HEK293 (cell line): ENCODE measurements around the gene SPIRE2.
"Not testable (repeated sequence)": the region's sequence is repeated elsewhere in the genome, so short reads cannot be mapped to it uniquely, and the experiment has no call there.

Experiments
- CTCF ChIA-PET: fragments of 350-600 bp; formaldehyde crosslinking; extraction: SDS; loops from one replicate; lab custom pipeline; 2021; ENCODE audit warnings: antibody characterized with exemption; lab: Yijun Ruan, JAX
- POLR2A ChIA-PET: fragments of 300-600 bp; formaldehyde crosslinking; extraction: SDS; loops from one replicate; lab custom pipeline; 2020; ENCODE audit warnings: antibody characterized with exemption, inconsistent platforms; lab: Yijun Ruan, JAX
- H3K27ac ChIP-seq: fragments of 200-500 bp; sonication (Bioruptor generic); 2 replicates; pipeline ENCODE4 v1.5.1; 2014; ENCODE audit warnings: low read depth, low read length, control low read depth, inconsistent platforms; ENCODE audit errors: extremely low read depth
- H3K36me3 ChIP-seq, 2 experiments: fragments of 200-500 bp in 1 of 2; sonication (Bioruptor generic) in 1 of 2; 1 replicate in 1 of 2; 2 replicates in 1 of 2; pipeline ENCODE4 v1.5.1; 2014 to 2017; ENCODE audit warnings: inconsistent platforms in 2 of 2, low read length in 2 of 2; ENCODE audit not compliant: control insufficient read depth in 2 of 2, insufficient read depth in 1 of 2
- H3K4me1 ChIP-seq: fragments of 200-500 bp; sonication (Bioruptor generic); 2 replicates; pipeline ENCODE4 v1.5.1; 2014; ENCODE audit warnings: mild to moderate bottlenecking, low read length, inconsistent platforms; ENCODE audit not compliant: control insufficient read depth, insufficient read depth
- H3K4me3 ChIP-seq: 2 replicates; pipeline ENCODE4 v1.5.1; 2011; ENCODE audit warnings: low read depth, mild to moderate bottlenecking, control low read depth, low read length, moderate library complexity
- H3K9me3 ChIP-seq: fragments of 200-500 bp; sonication (Bioruptor generic); 2 replicates; pipeline ENCODE4 v1.5.1; 2014; ENCODE audit warnings: low read depth, low read length, inconsistent platforms; ENCODE audit not compliant: control insufficient read depth, insufficient read depth
- EGR2 ChIP-seq: fragments of 450-650 bp; formaldehyde crosslinking; IDR thresholded peaks from 2 replicates; pipeline ENCODE4 v1.5.1; 2016; ENCODE audit warnings: low read depth, missing biosample characterization, missing genetic modification characterization
- GLIS2 ChIP-seq: fragments of 450-650 bp; formaldehyde crosslinking; IDR thresholded peaks from 2 replicates; pipeline ENCODE4 v1.5.1; 2016; ENCODE audit warnings: missing biosample characterization, missing genetic modification characterization
- KLF10 ChIP-seq: fragments of 450-650 bp; IDR thresholded peaks from 2 replicates; pipeline ENCODE4 v1.5.1; 2018; ENCODE audit warnings: missing biosample characterization, mild to moderate bottlenecking, missing genetic modification characterization
- ZBTB17 ChIP-seq: fragments of 450-650 bp; formaldehyde crosslinking; IDR thresholded peaks from 2 replicates; pipeline ENCODE4 v1.5.1; 2016; ENCODE audit warnings: missing biosample characterization, missing genetic modification characterization
- ZBTB20 ChIP-seq: fragments of 450-650 bp; formaldehyde crosslinking; IDR thresholded peaks from 2 replicates; pipeline ENCODE4 v1.5.1; 2016; ENCODE audit warnings: missing biosample characterization, missing genetic modification characterization
- ZBTB48 ChIP-seq: fragments of 450-650 bp; formaldehyde crosslinking; IDR thresholded peaks from 2 replicates; pipeline ENCODE4 v1.5.1; 2016; ENCODE audit warnings: missing biosample characterization, missing genetic modification characterization
- ZBTB8A ChIP-seq: fragments of 450-650 bp; formaldehyde crosslinking; IDR thresholded peaks from 2 replicates; pipeline ENCODE4 v1.5.1; 2016; ENCODE audit warnings: missing biosample characterization, missing genetic modification characterization
- ZFHX2 ChIP-seq: fragments of 450-650 bp; formaldehyde crosslinking; conservative IDR thresholded peaks from 2 replicates; pipeline ENCODE4 v1.5.1; 2016; ENCODE audit warnings: missing biosample characterization, missing genetic modification characterization
- ZFP69B ChIP-seq: fragments of 450-650 bp; formaldehyde crosslinking; IDR thresholded peaks from 2 replicates; pipeline ENCODE4 v1.5.1; 2016; ENCODE audit warnings: missing biosample characterization, missing genetic modification characterization
- ZNF155 ChIP-seq: fragments of 450-650 bp; formaldehyde crosslinking; IDR thresholded peaks from 2 replicates; pipeline ENCODE4 v1.5.1; 2016; ENCODE audit warnings: missing biosample characterization, missing genetic modification characterization
- ZNF335 ChIP-seq: fragments of 450-650 bp; formaldehyde crosslinking; conservative IDR thresholded peaks from 2 replicates; pipeline ENCODE4 v1.5.1; 2016; ENCODE audit warnings: missing biosample characterization, missing genetic modification characterization
- ZNF391 ChIP-seq: fragments of 450-650 bp; formaldehyde crosslinking; IDR thresholded peaks from 2 replicates; pipeline ENCODE4 v1.5.1; 2016; ENCODE audit warnings: low read depth, missing biosample characterization, missing genetic modification characterization, borderline replicate concordance
- ZNF416 ChIP-seq: fragments of 450-650 bp; formaldehyde crosslinking; IDR thresholded peaks from 2 replicates; pipeline ENCODE4 v1.5.1; 2016; ENCODE audit warnings: missing biosample characterization, missing genetic modification characterization
- ZNF423 ChIP-seq: fragments of 450-650 bp; formaldehyde crosslinking; IDR thresholded peaks from 2 replicates; pipeline ENCODE4 v1.5.1; 2016; ENCODE audit warnings: missing biosample characterization, missing genetic modification characterization
- ZNF629 ChIP-seq: fragments of 450-650 bp; formaldehyde crosslinking; IDR thresholded peaks from 2 replicates; pipeline ENCODE4 v1.5.1; 2017; ENCODE audit warnings: missing biosample characterization, missing genetic modification characterization
- ZNF677 ChIP-seq: fragments of 450-650 bp; IDR thresholded peaks from 2 replicates; pipeline ENCODE4 v1.5.0; 2018; ENCODE audit warnings: missing biosample characterization, mild to moderate bottlenecking, missing genetic modification characterization, moderate library complexity
- ZNF785 ChIP-seq: fragments of 450-650 bp; formaldehyde crosslinking; IDR thresholded peaks from 2 replicates; pipeline ENCODE4 v1.5.1; 2016; ENCODE audit warnings: missing biosample characterization, missing genetic modification characterization
- TF ChIP-seq, protein P1 (sequence below): fragments of 450-650 bp; formaldehyde crosslinking; IDR thresholded peaks from 2 replicates; pipeline ENCODE4 v1.5.0; 2017; ENCODE audit warnings: missing biosample characterization, missing genetic modification characterization, borderline replicate concordance
- TF ChIP-seq, protein P2 (sequence below): fragments of 450-650 bp; formaldehyde crosslinking; IDR thresholded peaks from 2 replicates; pipeline ENCODE4 v1.5.1; 2016; ENCODE audit warnings: missing biosample characterization, missing genetic modification characterization
- TF ChIP-seq, protein P3 (sequence below): sonication (generic); formaldehyde crosslinking; IDR thresholded peaks from 2 replicates; pipeline ENCODE4 v1.8.1; 2022; ENCODE audit warnings: mild to moderate bottlenecking, moderate library complexity, missing genetic modification reagents
- TF ChIP-seq, protein P4 (sequence below): fragments of 450-650 bp; formaldehyde crosslinking; IDR thresholded peaks from 2 replicates; pipeline ENCODE4 v1.5.1; 2016; ENCODE audit warnings: missing biosample characterization, missing genetic modification characterization, borderline replicate concordance

The SPIRE2 gene

DNA sequence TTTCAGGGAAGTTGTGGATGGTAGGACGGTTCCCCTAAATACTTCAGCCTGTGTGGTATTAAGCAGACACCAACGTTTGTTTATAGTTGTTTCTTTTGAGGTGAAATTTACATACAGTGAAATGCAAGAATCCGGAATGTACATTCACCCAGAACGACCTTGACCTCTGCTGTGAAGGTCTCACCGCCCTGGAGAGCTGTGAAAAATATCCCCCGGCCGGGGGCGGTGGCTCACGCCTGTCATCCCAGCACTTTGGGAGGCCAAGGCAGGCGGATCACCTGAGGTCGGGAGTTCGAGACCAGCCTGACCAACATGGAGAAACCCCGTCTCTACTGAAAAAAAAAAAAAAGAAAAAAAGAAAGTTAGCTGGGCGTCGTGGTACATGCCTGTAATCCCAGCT is 8.2 kb downstream of the SPIRE2 start:
- H3K27ac ChIP-seq = not testable (repeated sequence)
- H3K36me3 ChIP-seq = peaks cover 0 to 21% of the 10 kb centered on the region in 2 experiments; a peak in 2 of 3 replicates
- TF ChIP-seq ZFHX2 (tag by site-specific recombination) (peak; percentile 34; the same call in 1 of the 2 replicates), EGR2 (tag by site-specific recombination) (peak; percentile 38; the same call in 1 of the 2 replicates)
- TF ChIP-seq, all 188 proteins: peak for 2; not testable (repeated sequence) for 186
- H3K9me3 ChIP-seq, H3K4me1 ChIP-seq, H3K4me3 ChIP-seq, POLR2A ChIA-PET, CTCF ChIA-PET: not testable (repeated sequence)

DNA sequence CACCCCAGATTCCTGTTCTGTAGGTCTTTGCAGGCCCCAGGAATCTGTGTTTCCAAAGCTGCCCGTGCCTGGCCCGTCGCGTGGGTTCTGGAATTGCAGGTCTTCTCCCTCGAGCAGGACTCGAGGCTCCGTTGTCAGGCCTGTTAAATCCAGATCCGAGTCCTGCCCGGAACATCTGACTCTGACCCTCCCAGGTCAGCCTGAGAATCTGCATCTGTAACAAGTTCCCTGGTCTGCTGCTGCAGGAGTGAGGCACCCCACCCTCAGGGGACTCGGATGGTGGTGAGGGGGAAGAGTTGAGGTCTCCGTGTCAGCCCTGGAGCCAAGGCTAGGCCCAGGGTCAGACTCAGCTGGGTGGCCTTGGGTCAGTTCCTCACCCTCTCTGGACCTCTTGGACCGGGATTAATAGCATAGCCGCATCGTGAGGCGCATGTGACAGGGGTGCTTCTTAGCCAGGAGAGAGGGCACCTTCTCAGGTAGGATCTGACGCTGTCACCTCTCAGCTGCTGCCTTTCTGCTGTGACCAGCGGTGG is 8.8 kb downstream of the SPIRE2 start:
- CTCF ChIA-PET = no interaction called here

DNA sequence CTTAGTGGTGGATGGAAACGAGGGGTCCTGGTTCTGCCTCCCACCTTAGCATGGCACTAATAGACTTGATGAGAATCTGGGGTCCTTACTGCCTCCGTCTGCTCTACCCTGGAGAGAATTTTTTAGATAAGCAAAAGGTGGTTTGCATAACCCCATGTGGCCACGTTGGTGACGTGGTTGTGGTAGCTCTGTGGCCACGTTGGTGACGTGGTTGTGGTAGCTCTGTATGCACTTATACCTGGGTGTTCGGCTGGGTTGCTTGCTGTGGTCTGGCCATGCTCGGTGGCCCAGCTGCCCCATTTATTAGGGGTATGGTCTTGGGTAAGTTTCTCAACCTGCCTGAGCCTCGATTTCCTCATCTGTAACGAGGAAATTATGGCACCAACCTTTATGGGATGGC is 13.0 kb downstream of the SPIRE2 start:
- ChIA-PET CTCF (interaction anchor here (0.7 to 1.8 kb wide), 2 partner anchors 19 to 177 kb away, joined by 3 to 6 read pairs; no protein-coding TSS in a partner anchor), POLR2A (no interaction called here)
- H3K4me1 ChIP-seq = peaks cover 12% of the 10 kb centered on the region

More for the DNA sequence above, 8.8 kb downstream of the SPIRE2 start:
- H3K27ac ChIP-seq = no peak overlapping the region
- peaks cover 10% of the 10 kb centered on the region; the same call in 1 of the 2 replicates for H3K4me1 ChIP-seq
- peaks cover 0 to 16% of the 10 kb centered on the region in 2 experiments; a peak in 2 of 3 replicates for H3K36me3 ChIP-seq
- H3K4me3 ChIP-seq = no peak overlapping the region
- POLR2A ChIA-PET = interaction anchor here (0.9 kb wide), 1 partner anchor 40 kb away, joined by 3 read pairs; no protein-coding TSS in a partner anchor
- peak; percentile 85 for TF ChIP-seq ZBTB20 (tag by site-specific recombination)
- no peak for TF ChIP-seq ZNF391
- no peaks in the 10 kb centered on the region for H3K9me3 ChIP-seq

DNA sequence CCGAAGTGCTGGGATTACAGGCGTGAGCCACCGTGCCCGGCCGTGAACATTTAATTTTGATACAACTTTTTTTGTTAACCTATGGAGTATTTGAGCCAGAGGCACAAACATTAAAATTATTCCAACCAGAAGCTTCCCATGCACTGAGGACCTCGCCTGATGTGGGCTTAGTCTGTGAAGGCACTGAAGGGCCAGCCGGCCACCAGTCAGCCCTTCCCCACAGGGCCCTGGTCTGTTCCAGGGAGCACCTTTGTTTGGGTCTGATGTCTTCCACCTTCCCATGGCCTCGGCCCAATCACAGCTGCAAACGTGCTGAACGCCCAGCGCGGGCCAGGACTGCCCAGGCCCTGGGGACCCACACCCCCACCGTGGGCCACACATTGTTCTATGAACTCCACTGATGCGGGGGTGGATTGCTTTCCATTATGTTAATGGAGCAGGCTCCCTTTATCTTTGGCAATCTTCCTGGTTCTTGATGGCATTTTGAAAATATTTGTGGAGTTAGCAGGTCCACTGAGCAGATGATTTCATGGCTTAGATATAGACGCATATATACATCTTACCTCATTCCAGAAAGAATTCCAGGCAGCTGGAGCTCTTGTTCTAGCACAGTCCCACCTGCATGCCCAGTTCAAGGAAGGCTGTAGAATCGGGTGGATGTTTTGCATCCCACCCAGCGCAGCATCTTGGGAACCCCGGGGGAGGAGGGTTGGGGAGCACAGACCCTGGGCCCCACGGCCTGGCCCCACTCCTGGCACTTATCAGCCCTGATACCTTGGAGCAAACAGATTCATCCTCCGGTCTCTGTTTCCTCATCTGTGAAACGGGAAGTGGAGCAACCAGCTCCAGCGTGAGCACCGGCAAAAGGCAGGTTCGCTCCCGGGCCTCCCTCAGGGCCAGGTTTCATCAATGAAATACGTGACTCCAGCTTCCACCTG is 14.5 kb downstream of the SPIRE2 start:
- peaks cover 16% of the 10 kb centered on the region for H3K4me1 ChIP-seq
- POLR2A ChIA-PET = interaction anchor here (0.5 to 1.7 kb wide), 8 partner anchors 10 to 137 kb away, joined by 3 to 6 read pairs (median 4); partner anchors contain the start of genes FANCA, SPIRE2, TCF25 and TUBB3
- no peaks in the 10 kb centered on the region; a peak in 1 of 3 replicates for H3K36me3 ChIP-seq
- H3K9me3 ChIP-seq = no peaks in the 10 kb centered on the region
- H3K27ac ChIP-seq = no peak overlapping the region
- CTCF ChIA-PET = interaction anchor here (0.6 to 1.9 kb wide), 3 partner anchors 18 to 49 kb away, joined by 3 to 8 read pairs (median 3); no protein-coding TSS in a partner anchor
- no peak overlapping the region for H3K4me3 ChIP-seq
- TF ChIP-seq ZNF416 (no peak), ZNF335 (peak; percentile 67), GLIS2 (peak; percentile 38; the same call in 1 of the 2 replicates), ZNF629 (tag by site-specific recombination) (peak; percentile 45; the same call in 1 of the 2 replicates), ZBTB17 (tag by site-specific recombination) (0 out of 2 replicates have a peak, but pooled peaks have one; percentile 18), ZFHX2 (tag by site-specific recombination) (peak; percentile 86)
- TF ChIP-seq, protein P1, sequence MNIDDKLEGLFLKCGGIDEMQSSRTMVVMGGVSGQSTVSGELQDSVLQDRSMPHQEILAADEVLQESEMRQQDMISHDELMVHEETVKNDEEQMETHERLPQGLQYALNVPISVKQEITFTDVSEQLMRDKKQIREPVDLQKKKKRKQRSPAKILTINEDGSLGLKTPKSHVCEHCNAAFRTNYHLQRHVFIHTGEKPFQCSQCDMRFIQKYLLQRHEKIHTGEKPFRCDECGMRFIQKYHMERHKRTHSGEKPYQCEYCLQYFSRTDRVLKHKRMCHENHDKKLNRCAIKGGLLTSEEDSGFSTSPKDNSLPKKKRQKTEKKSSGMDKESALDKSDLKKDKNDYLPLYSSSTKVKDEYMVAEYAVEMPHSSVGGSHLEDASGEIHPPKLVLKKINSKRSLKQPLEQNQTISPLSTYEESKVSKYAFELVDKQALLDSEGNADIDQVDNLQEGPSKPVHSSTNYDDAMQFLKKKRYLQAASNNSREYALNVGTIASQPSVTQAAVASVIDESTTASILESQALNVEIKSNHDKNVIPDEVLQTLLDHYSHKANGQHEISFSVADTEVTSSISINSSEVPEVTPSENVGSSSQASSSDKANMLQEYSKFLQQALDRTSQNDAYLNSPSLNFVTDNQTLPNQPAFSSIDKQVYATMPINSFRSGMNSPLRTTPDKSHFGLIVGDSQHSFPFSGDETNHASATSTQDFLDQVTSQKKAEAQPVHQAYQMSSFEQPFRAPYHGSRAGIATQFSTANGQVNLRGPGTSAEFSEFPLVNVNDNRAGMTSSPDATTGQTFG (tag by site-specific recombination) = no peak
- TF ChIP-seq, protein P2, sequence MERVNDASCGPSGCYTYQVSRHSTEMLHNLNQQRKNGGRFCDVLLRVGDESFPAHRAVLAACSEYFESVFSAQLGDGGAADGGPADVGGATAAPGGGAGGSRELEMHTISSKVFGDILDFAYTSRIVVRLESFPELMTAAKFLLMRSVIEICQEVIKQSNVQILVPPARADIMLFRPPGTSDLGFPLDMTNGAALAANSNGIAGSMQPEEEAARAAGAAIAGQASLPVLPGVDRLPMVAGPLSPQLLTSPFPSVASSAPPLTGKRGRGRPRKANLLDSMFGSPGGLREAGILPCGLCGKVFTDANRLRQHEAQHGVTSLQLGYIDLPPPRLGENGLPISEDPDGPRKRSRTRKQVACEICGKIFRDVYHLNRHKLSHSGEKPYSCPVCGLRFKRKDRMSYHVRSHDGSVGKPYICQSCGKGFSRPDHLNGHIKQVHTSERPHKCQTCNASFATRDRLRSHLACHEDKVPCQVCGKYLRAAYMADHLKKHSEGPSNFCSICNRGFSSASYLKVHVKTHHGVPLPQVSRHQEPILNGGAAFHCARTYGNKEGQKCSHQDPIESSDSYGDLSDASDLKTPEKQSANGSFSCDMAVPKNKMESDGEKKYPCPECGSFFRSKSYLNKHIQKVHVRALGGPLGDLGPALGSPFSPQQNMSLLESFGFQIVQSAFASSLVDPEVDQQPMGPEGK (tag by site-specific recombination) = 0 out of 2 replicates have a peak, but pooled peaks have one; percentile 36

More for the DNA sequence above, 13.0 kb downstream of the SPIRE2 start:
- TF ChIP-seq ZBTB8A (tag by site-specific recombination) (no peak), ZNF155 (no peak), ZFP69B (tag by site-specific recombination) (no peak), KLF10 (tag by site-specific recombination) (no peak), ZNF677 (tag by site-specific recombination) (no peak), ZNF785 (tag by site-specific recombination) (no peak), ZBTB48 (tag by site-specific recombination) (no peak), ZNF423 (tag by site-specific recombination) (no peak)
- TF ChIP-seq, protein P3, sequence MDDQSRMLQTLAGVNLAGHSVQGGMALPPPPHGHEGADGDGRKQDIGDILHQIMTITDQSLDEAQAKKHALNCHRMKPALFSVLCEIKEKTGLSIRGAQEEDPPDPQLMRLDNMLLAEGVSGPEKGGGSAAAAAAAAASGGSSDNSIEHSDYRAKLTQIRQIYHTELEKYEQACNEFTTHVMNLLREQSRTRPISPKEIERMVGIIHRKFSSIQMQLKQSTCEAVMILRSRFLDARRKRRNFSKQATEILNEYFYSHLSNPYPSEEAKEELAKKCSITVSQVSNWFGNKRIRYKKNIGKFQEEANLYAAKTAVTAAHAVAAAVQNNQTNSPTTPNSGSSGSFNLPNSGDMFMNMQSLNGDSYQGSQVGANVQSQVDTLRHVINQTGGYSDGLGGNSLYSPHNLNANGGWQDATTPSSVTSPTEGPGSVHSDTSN (CRISPR knock-in tag) = no peak
- TF ChIP-seq, protein P4, sequence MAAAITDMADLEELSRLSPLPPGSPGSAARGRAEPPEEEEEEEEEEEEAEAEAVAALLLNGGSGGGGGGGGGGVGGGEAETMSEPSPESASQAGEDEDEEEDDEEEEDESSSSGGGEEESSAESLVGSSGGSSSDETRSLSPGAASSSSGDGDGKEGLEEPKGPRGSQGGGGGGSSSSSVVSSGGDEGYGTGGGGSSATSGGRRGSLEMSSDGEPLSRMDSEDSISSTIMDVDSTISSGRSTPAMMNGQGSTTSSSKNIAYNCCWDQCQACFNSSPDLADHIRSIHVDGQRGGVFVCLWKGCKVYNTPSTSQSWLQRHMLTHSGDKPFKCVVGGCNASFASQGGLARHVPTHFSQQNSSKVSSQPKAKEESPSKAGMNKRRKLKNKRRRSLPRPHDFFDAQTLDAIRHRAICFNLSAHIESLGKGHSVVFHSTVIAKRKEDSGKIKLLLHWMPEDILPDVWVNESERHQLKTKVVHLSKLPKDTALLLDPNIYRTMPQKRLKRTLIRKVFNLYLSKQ = no peak
- Histone ChIP-seq H3K27ac (no peak overlapping the region), H3K9me3 (no peaks in the 10 kb centered on the region), H3K36me3 (no peaks in the 10 kb centered on the region; a peak in 1 of 3 replicates), H3K4me3 (no peak overlapping the region)
